Coronary artery (tissue), 2 donors: ENCODE data around the gene DLGAP3.
"Not testable (repeated sequence)": the region's sequence is repeated elsewhere in the genome, so short reads cannot be mapped to it uniquely, and the experiment has no call there.

ENCODE experiments used
- DNase-seq: peaks from one replicate; pipeline ENCODE4 v3.0.0-alpha.2; 2017; ENCODE audit warnings: low spot score
- H3K27ac ChIP-seq, 2 donors: fragments of 200-600 bp; sonication (generic); one replicate each; pipeline ENCODE4 v1.5.1; 2016 to 2019
- H3K4me3 ChIP-seq: fragments of 200-600 bp; sonication (generic); 2 replicates; pipeline ENCODE4 v1.5.1; 2016; ENCODE audit warnings: mild to moderate bottlenecking, moderate library complexity
- TF ChIP-seq, protein P1 (sequence below): fragments of 200-600 bp; sonication (generic); IDR thresholded peaks from one replicate; pipeline ENCODE4 v1.5.1; 2019; ENCODE audit warnings: antibody characterized with exemption

DLGAP3 gene

DNA sequence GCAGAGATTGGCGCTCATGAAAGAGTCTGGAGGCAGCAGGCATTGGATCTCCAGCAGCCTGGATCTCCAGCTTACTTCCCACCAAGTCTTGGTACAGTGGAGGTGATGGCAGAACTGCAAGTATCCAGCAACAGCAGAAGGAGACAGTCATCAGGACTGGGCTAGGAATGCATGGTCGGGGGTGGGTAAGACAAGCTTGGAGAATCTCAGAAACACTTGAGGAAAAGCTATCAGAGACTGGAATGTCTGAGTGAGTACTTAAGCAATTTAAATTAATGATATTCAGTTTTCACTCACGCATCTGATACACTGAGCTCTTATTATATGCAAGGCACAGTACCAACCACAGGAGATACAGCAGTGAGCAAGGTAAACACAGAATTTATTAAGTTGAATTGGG lies 45.9 kb upstream of the DLGAP3 start:
- no peak overlapping the region for H3K27ac ChIP-seq
- no peak overlapping the region for H3K4me3 ChIP-seq
- TF ChIP-seq, protein P1, sequence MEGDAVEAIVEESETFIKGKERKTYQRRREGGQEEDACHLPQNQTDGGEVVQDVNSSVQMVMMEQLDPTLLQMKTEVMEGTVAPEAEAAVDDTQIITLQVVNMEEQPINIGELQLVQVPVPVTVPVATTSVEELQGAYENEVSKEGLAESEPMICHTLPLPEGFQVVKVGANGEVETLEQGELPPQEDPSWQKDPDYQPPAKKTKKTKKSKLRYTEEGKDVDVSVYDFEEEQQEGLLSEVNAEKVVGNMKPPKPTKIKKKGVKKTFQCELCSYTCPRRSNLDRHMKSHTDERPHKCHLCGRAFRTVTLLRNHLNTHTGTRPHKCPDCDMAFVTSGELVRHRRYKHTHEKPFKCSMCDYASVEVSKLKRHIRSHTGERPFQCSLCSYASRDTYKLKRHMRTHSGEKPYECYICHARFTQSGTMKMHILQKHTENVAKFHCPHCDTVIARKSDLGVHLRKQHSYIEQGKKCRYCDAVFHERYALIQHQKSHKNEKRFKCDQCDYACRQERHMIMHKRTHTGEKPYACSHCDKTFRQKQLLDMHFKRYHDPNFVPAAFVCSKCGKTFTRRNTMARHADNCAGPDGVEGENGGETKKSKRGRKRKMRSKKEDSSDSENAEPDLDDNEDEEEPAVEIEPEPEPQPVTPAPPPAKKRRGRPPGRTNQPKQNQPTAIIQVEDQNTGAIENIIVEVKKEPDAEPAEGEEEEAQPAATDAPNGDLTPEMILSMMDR: no peak
- no peak for DNase-seq

DNA sequence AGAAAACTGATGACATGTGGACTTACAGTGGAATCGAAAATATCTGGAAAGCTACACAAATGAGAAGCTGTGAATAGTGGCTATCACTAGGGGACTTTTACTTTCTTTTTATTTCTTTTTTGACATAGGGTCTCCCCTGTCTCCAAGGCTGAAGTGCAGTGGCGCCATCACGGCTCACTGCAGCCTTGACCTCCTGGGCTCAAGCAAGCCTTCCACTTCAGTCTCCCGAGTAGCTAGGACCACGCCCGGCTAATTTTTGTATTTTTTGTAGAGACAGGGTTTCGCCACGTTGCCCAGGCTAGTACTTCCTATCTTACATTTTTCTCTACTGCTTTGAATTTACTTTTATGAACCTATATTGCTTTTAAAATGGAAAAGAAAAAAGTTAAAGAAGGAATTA lies 45.2 kb upstream of the DLGAP3 start:
- no peak for DNase-seq
- TF ChIP-seq, protein P1: no peak
- Histone ChIP-seq H3K4me3 (no peak overlapping the region), H3K27ac (no peak overlapping the region)

GRCh38 chr1:34973326-34973725 lies 43.9 kb upstream of the DLGAP3 start:
- Histone ChIP-seq H3K27ac (no peak overlapping the region), H3K4me3 (no peak overlapping the region)
- TF ChIP-seq, protein P1: no peak
- no peak for DNase-seq

GRCh38 chr1:34970829-34971228 lies 41.4 kb upstream of the DLGAP3 start:
- no peak overlapping the region for H3K27ac ChIP-seq
- no peak for DNase-seq
- TF ChIP-seq, protein P1: no peak
- no peak overlapping the region for H3K4me3 ChIP-seq

GRCh38 chr1:34970220-34970735 lies 40.8 kb upstream of the DLGAP3 start:
- Histone ChIP-seq H3K4me3 (no peak overlapping the region), H3K27ac (no peak overlapping the region)
- no peak for DNase-seq
- TF ChIP-seq, protein P1: no peak

- not testable (repeated sequence) for DNase-seq, H3K27ac ChIP-seq, H3K4me3 ChIP-seq
Observed at GRCh38 chr1:34968297-34968696, 38.8 kb upstream of the DLGAP3 start.

- not testable (repeated sequence) for DNase-seq, H3K4me3 ChIP-seq, H3K27ac ChIP-seq
Observed at GRCh38 chr1:34967672-34968071, 38.2 kb upstream of the DLGAP3 start.

- Histone ChIP-seq H3K27ac (no peak overlapping the region), H3K4me3 (no peak overlapping the region)
- DNase-seq: no peak
- TF ChIP-seq, protein P1: no peak
Observed at GRCh38 chr1:34965597-34965996, 36.1 kb upstream of the DLGAP3 start.
